ENCODE results near the gene UVSSA.

The UVSSA gene

GRCh38 chr4:1365271-1366178 is 18.5 kb downstream of the UVSSA start:
- no peak overlapping the region for H3K27ac ChIP-seq (ENCODE audit: low read depth, low read length)
- no peaks in the 10 kb centered on the region for H3K4me1 ChIP-seq (ENCODE audit: control insufficient read depth in 1 of 2, insufficient read depth in 2 of 2, low read length in 2 of 2)
- H3K4me3 ChIP-seq (ENCODE audit: low read depth in 1 of 2, low read length in 2 of 2) = no peak overlapping the region
- H3K27me3 ChIP-seq (ENCODE audit: control insufficient read depth in 1 of 2, insufficient read depth in 2 of 2, low read length in 2 of 2) = no peaks in the 10 kb centered on the region
- H3K9ac ChIP-seq (ENCODE audit: low read depth in 1 of 2, low read length in 2 of 2) = no peak overlapping the region
- peaks cover 0 to 34% of the 10 kb centered on the region in 2 donors for H3K36me3 ChIP-seq (ENCODE audit: control insufficient read depth in 1 of 2, insufficient read depth in 2 of 2, low read length in 2 of 2)
- H3K9me3 ChIP-seq (ENCODE audit: control insufficient read depth in 1 of 2, low read length in 2 of 2) = no peaks in the 10 kb centered on the region

GRCh38 chr4:1366371-1367229 is 19.6 kb downstream of the UVSSA start:
- no peaks in the 10 kb centered on the region for H3K9me3 ChIP-seq (ENCODE audit: control insufficient read depth in 1 of 2, low read length in 2 of 2)
- no peaks in the 10 kb centered on the region for H3K27me3 ChIP-seq (ENCODE audit: control insufficient read depth in 1 of 2, insufficient read depth in 2 of 2, low read length in 2 of 2)
- H3K9ac ChIP-seq (ENCODE audit: low read depth in 1 of 2, low read length in 2 of 2) = no peak overlapping the region
- H3K36me3 ChIP-seq (ENCODE audit: control insufficient read depth in 1 of 2, insufficient read depth in 2 of 2, low read length in 2 of 2) = peaks cover 0 to 45% of the 10 kb centered on the region in 2 donors
- no peak overlapping the region for H3K27ac ChIP-seq (ENCODE audit: low read depth, low read length)
- no peak overlapping the region for H3K4me3 ChIP-seq (ENCODE audit: low read depth in 1 of 2, low read length in 2 of 2)
- no peaks in the 10 kb centered on the region for H3K4me1 ChIP-seq (ENCODE audit: control insufficient read depth in 1 of 2, insufficient read depth in 2 of 2, low read length in 2 of 2)

- Histone ChIP-seq H3K36me3 (ENCODE audit: control insufficient read depth in 1 of 2, insufficient read depth in 2 of 2, low read length in 2 of 2) (peaks cover 0 to 53% of the 10 kb centered on the region in 2 donors), H3K27ac (ENCODE audit: low read depth, low read length) (no peak overlapping the region), H3K9me3 (ENCODE audit: control insufficient read depth in 1 of 2, low read length in 2 of 2) (no peaks in the 10 kb centered on the region), H3K4me1 (ENCODE audit: control insufficient read depth in 1 of 2, insufficient read depth in 2 of 2, low read length in 2 of 2) (no peaks in the 10 kb centered on the region), H3K27me3 (ENCODE audit: control insufficient read depth in 1 of 2, insufficient read depth in 2 of 2, low read length in 2 of 2) (no peaks in the 10 kb centered on the region), H3K4me3 (ENCODE audit: low read depth in 1 of 2, low read length in 2 of 2) (no peak overlapping the region), H3K9ac (ENCODE audit: low read depth in 1 of 2, low read length in 2 of 2) (no peak overlapping the region)
Observed at GRCh38 chr4:1367230-1367935, 20.4 kb downstream of the UVSSA start.

GRCh38 chr4:1367936-1368289 is 20.9 kb downstream of the UVSSA start:
- peaks cover 0 to 55% of the 10 kb centered on the region in 2 donors for H3K36me3 ChIP-seq (ENCODE audit: control insufficient read depth in 1 of 2, insufficient read depth in 2 of 2, low read length in 2 of 2)
- H3K9me3 ChIP-seq (ENCODE audit: control insufficient read depth in 1 of 2, low read length in 2 of 2) = no peaks in the 10 kb centered on the region
- no peak overlapping the region for H3K4me3 ChIP-seq (ENCODE audit: low read depth in 1 of 2, low read length in 2 of 2)
- no peak overlapping the region for H3K9ac ChIP-seq (ENCODE audit: low read depth in 1 of 2, low read length in 2 of 2)
- no peaks in the 10 kb centered on the region for H3K27me3 ChIP-seq (ENCODE audit: control insufficient read depth in 1 of 2, insufficient read depth in 2 of 2, low read length in 2 of 2)
- H3K27ac ChIP-seq (ENCODE audit: low read depth, low read length) = no peak overlapping the region
- no peaks in the 10 kb centered on the region for H3K4me1 ChIP-seq (ENCODE audit: control insufficient read depth in 1 of 2, insufficient read depth in 2 of 2, low read length in 2 of 2)

- Histone ChIP-seq H3K27me3 (ENCODE audit: control insufficient read depth in 1 of 2, insufficient read depth in 2 of 2, low read length in 2 of 2) (no peaks in the 10 kb centered on the region), H3K9me3 (ENCODE audit: control insufficient read depth in 1 of 2, low read length in 2 of 2) (no peaks in the 10 kb centered on the region), H3K4me3 (ENCODE audit: low read depth in 1 of 2, low read length in 2 of 2) (no peak overlapping the region), H3K27ac (ENCODE audit: low read depth, low read length) (no peak overlapping the region), H3K36me3 (ENCODE audit: control insufficient read depth in 1 of 2, insufficient read depth in 2 of 2, low read length in 2 of 2) (peaks cover 0 to 53% of the 10 kb centered on the region in 2 donors), H3K4me1 (ENCODE audit: control insufficient read depth in 1 of 2, insufficient read depth in 2 of 2, low read length in 2 of 2) (no peaks in the 10 kb centered on the region), H3K9ac (ENCODE audit: low read depth in 1 of 2, low read length in 2 of 2) (no peak overlapping the region)
Observed at GRCh38 chr4:1368421-1369090, 21.5 kb downstream of the UVSSA start.

- Histone ChIP-seq H3K9ac (ENCODE audit: low read depth in 1 of 2, low read length in 2 of 2) (no peak overlapping the region), H3K4me3 (ENCODE audit: low read depth in 1 of 2, low read length in 2 of 2) (no peak overlapping the region), H3K27me3 (ENCODE audit: control insufficient read depth in 1 of 2, insufficient read depth in 2 of 2, low read length in 2 of 2) (no peaks in the 10 kb centered on the region), H3K4me1 (ENCODE audit: control insufficient read depth in 1 of 2, insufficient read depth in 2 of 2, low read length in 2 of 2) (no peaks in the 10 kb centered on the region), H3K27ac (ENCODE audit: low read depth, low read length) (no peak overlapping the region), H3K36me3 (ENCODE audit: control insufficient read depth in 1 of 2, insufficient read depth in 2 of 2, low read length in 2 of 2) (peaks cover 0 to 54% of the 10 kb centered on the region in 2 donors), H3K9me3 (ENCODE audit: control insufficient read depth in 1 of 2, low read length in 2 of 2) (no peaks in the 10 kb centered on the region)
Observed at GRCh38 chr4:1369091-1369450, 22.1 kb downstream of the UVSSA start.

- H3K4me1 ChIP-seq (ENCODE audit: control insufficient read depth in 1 of 2, insufficient read depth in 2 of 2, low read length in 2 of 2) = no peaks in the 10 kb centered on the region
- H3K9ac ChIP-seq (ENCODE audit: low read depth in 1 of 2, low read length in 2 of 2) = no peak overlapping the region
- no peak overlapping the region for H3K4me3 ChIP-seq (ENCODE audit: low read depth in 1 of 2, low read length in 2 of 2)
- no peaks in the 10 kb centered on the region for H3K9me3 ChIP-seq (ENCODE audit: control insufficient read depth in 1 of 2, low read length in 2 of 2)
- no peak overlapping the region for H3K27ac ChIP-seq (ENCODE audit: low read depth, low read length)
- H3K27me3 ChIP-seq (ENCODE audit: control insufficient read depth in 1 of 2, insufficient read depth in 2 of 2, low read length in 2 of 2) = no peaks in the 10 kb centered on the region
- peaks cover 0 to 59% of the 10 kb centered on the region in 2 donors for H3K36me3 ChIP-seq (ENCODE audit: control insufficient read depth in 1 of 2, insufficient read depth in 2 of 2, low read length in 2 of 2)
Observed at GRCh38 chr4:1369479-1370079, 22.6 kb downstream of the UVSSA start.

- Histone ChIP-seq H3K9ac (ENCODE audit: low read depth in 1 of 2, low read length in 2 of 2) (no peak overlapping the region), H3K27ac (ENCODE audit: low read depth, low read length) (no peak overlapping the region), H3K4me3 (ENCODE audit: low read depth in 1 of 2, low read length in 2 of 2) (no peak overlapping the region), H3K9me3 (ENCODE audit: control insufficient read depth in 1 of 2, low read length in 2 of 2) (no peaks in the 10 kb centered on the region), H3K36me3 (ENCODE audit: control insufficient read depth in 1 of 2, insufficient read depth in 2 of 2, low read length in 2 of 2) (peaks cover 0 to 63% of the 10 kb centered on the region in 2 donors), H3K4me1 (ENCODE audit: control insufficient read depth in 1 of 2, insufficient read depth in 2 of 2, low read length in 2 of 2) (no peaks in the 10 kb centered on the region), H3K27me3 (ENCODE audit: control insufficient read depth in 1 of 2, insufficient read depth in 2 of 2, low read length in 2 of 2) (no peaks in the 10 kb centered on the region)
Observed at GRCh38 chr4:1370321-1371124, 23.5 kb downstream of the UVSSA start.

Measured in duodenal mucosa (tissue), 2 donors.